ENCODE results near the gene LRRIQ1. TPM values are rescaled to one million over a fixed set of nuclear protein-coding genes. Genes with fewer than 3 reads are reported as not detected.
A peak's percentile ranks its signal among the peaks of the same experiment; 100 is the strongest.

The LRRIQ1 gene
- total RNA-seq, 1 experiment from 2014 or later: 5.2 TPM

DNA sequence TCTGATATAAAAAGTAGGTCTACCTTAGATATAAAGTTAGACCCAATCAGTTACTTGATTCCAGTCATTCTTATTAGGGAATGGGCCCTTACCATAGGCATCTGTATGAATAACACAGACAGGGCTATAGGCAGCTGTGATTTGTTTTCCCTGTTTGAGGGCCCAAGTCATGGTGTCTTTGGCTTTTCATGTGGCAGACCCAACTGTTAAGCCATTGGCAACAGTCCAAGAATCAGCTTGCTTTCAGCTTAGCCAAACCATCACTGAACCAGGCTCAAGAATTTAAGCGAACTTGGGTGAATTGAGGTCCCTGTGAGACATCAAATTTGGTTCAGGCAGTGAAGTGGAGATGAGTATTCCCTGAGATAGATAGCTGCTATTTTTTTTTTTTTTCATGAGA lies 111.2 kb downstream of the LRRIQ1 start:
- Histone ChIP-seq H3F3A (ENCODE audit: insufficient read depth, low read depth) (no peaks in the 10 kb centered on the region), H2AFZ (no peak overlapping the region), H3K79me2 (ENCODE audit: low read depth) (no peaks in the 10 kb centered on the region), H3K4me1 (replicated peaks; ENCODE audit: insufficient read depth) (no peaks in the 10 kb centered on the region), H3K27ac (no peak overlapping the region), H3K4me3 (no peak overlapping the region), H4K20me1 (ENCODE audit: insufficient read depth) (no peaks in the 10 kb centered on the region), H3K36me3 (ENCODE audit: low read depth) (no peaks in the 10 kb centered on the region), H3K9me3 (ENCODE audit: insufficient read depth, low read depth) (no peaks in the 10 kb centered on the region), H3K27me3 (ENCODE audit: insufficient read depth, low read depth) (no peaks in the 10 kb centered on the region), H3K9me2 (ENCODE audit: insufficient read depth) (no peaks in the 10 kb centered on the region; the same call in 1 of the 2 replicates), H3K4me2 (no peak overlapping the region)
- POLR2A ChIA-PET (ENCODE audit: unreplicated experiment): no interaction called here
- no TSS peak for BruUV-seq (replicated peaks)
- CTCF ChIA-PET: interaction anchor here (0.6 kb wide), 1 partner anchor 734 kb away, joined by 3 read pairs; no protein-coding TSS in a partner anchor
- DNase-seq: no peak
- TF ChIP-seq, protein P1, sequence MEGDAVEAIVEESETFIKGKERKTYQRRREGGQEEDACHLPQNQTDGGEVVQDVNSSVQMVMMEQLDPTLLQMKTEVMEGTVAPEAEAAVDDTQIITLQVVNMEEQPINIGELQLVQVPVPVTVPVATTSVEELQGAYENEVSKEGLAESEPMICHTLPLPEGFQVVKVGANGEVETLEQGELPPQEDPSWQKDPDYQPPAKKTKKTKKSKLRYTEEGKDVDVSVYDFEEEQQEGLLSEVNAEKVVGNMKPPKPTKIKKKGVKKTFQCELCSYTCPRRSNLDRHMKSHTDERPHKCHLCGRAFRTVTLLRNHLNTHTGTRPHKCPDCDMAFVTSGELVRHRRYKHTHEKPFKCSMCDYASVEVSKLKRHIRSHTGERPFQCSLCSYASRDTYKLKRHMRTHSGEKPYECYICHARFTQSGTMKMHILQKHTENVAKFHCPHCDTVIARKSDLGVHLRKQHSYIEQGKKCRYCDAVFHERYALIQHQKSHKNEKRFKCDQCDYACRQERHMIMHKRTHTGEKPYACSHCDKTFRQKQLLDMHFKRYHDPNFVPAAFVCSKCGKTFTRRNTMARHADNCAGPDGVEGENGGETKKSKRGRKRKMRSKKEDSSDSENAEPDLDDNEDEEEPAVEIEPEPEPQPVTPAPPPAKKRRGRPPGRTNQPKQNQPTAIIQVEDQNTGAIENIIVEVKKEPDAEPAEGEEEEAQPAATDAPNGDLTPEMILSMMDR (conservative IDR thresholded peaks at IDR 0.05): no peak
- no peak for TF ChIP-seq EZH2 (IDR thresholded peaks at IDR 0.05; ENCODE audit: low read depth)
- intact Hi-C loops (cut with micrococcal nuclease; ENCODE audit: unreplicated experiment): no loop called here

DNA sequence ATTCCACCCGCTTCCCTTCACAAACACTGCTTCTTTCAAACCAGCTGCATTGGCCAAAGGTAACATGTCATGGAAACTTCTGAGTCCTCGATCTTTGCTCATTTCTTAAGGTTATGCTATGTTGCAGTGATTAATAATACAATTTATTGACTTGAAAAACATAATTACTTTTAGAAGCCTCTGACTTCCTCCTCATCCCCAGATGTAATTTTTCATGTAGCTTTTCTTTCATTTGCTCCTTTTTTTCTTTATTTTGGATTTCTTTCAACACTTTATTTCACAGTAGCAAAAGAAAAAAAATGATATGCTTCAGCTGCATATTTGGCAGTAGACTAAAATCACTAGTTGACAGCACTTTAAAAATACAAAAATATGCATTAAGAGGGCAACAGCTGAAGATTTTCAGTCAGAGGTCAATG lies 116.2 kb downstream of the LRRIQ1 start:
- no peaks in the 10 kb centered on the region for H3K4me1 ChIP-seq (replicated peaks; ENCODE audit: insufficient read depth)
- H3F3A ChIP-seq (ENCODE audit: insufficient read depth, low read depth): no peaks in the 10 kb centered on the region
- H3K9me3 ChIP-seq (ENCODE audit: insufficient read depth, low read depth): no peaks in the 10 kb centered on the region
- no peaks in the 10 kb centered on the region for H3K36me3 ChIP-seq (ENCODE audit: low read depth)
- no peaks in the 10 kb centered on the region for H3K27me3 ChIP-seq (ENCODE audit: insufficient read depth, low read depth)
- CTCF ChIA-PET: interaction anchor here (0.6 kb wide), 1 partner anchor 1011 kb away, joined by 10 read pairs; no protein-coding TSS in a partner anchor
- intact Hi-C loops (cut with micrococcal nuclease; ENCODE audit: unreplicated experiment): no loop called here
- POLR2A ChIA-PET (ENCODE audit: unreplicated experiment): no interaction called here
- no peak for DNase-seq
- H4K20me1 ChIP-seq (ENCODE audit: insufficient read depth): no peaks in the 10 kb centered on the region
- no TSS peak for BruUV-seq (replicated peaks)
- H3K79me2 ChIP-seq (ENCODE audit: low read depth): no peaks in the 10 kb centered on the region
- TF ChIP-seq EZH2 (IDR thresholded peaks at IDR 0.05; ENCODE audit: low read depth): no peak
- TF ChIP-seq, protein P1 (conservative IDR thresholded peaks at IDR 0.05): no peak
- no peak overlapping the region for H3K27ac ChIP-seq
- H3K4me2 ChIP-seq: no peak overlapping the region
- H2AFZ ChIP-seq: no peak overlapping the region
- no peaks in the 10 kb centered on the region for H3K9me2 ChIP-seq (ENCODE audit: insufficient read depth)
- H3K4me3 ChIP-seq: no peak overlapping the region

DNA sequence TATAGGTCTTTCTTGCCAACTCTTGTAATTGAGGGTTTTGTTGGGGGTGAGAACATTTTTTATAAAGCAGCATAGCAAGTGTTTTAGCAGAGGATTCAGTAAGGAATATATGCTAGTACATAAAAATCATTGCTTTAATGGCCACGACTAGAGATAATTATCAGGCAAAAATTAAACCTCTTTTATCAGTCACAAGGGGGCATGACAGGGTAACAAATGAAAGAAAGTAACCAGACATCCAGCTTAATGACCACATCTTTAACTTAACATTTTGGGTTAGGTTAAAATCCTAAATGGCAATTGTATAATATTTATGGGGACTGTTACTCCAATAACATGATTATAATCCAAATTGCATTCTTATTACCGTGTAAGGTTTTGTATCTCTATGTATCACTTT lies 119.6 kb downstream of the LRRIQ1 start:
- intact Hi-C loops (cut with micrococcal nuclease; ENCODE audit: unreplicated experiment): loop anchor here (5.0 kb wide), 2 partner anchors 292 to 767 kb away; no protein-coding TSS in a partner anchor
- Histone ChIP-seq H3K36me3 (ENCODE audit: low read depth) (no peaks in the 10 kb centered on the region), H3K4me3 (no peak overlapping the region), H3K9me3 (ENCODE audit: insufficient read depth, low read depth) (no peaks in the 10 kb centered on the region), H3K27ac (no peak overlapping the region), H3K27me3 (ENCODE audit: insufficient read depth, low read depth) (no peaks in the 10 kb centered on the region), H4K20me1 (ENCODE audit: insufficient read depth) (no peaks in the 10 kb centered on the region), H3K9me2 (ENCODE audit: insufficient read depth) (no peaks in the 10 kb centered on the region), H3K4me2 (no peak overlapping the region), H3F3A (ENCODE audit: insufficient read depth, low read depth) (no peaks in the 10 kb centered on the region), H3K79me2 (ENCODE audit: low read depth) (no peaks in the 10 kb centered on the region), H3K4me1 (replicated peaks; ENCODE audit: insufficient read depth) (no peaks in the 10 kb centered on the region), H2AFZ (no peak overlapping the region)
- DNase-seq: no peak
- POLR2A ChIA-PET (ENCODE audit: unreplicated experiment): interaction anchor here (0.5 kb wide), 1 partner anchor 22 kb away, joined by 4 read pairs; no protein-coding TSS in a partner anchor
- CTCF ChIA-PET: interaction anchor here (0.8 to 1.0 kb wide), 2 partner anchors 286 to 293 kb away, joined by 3 read pairs; no protein-coding TSS in a partner anchor
- no TSS peak for BruUV-seq (replicated peaks)
- TF ChIP-seq, protein P1 (conservative IDR thresholded peaks at IDR 0.05): peak; percentile 62
- no peak for TF ChIP-seq EZH2 (IDR thresholded peaks at IDR 0.05; ENCODE audit: low read depth)

Data from PC-9 (cell line).